AG04449 (cell line): Measurements from ENCODE around the gene LRRC71.

Source experiments
- CTCF ChIA-PET: fragments of 350-600 bp; formaldehyde crosslinking; extraction: SDS; loops from one replicate; lab custom pipeline; 2021; ENCODE audit warnings: antibody characterized with exemption; lab: Yijun Ruan, JAX
- POLR2A ChIA-PET: fragments of 400-600, 350-600 bp; formaldehyde crosslinking; extraction: SDS; loops from one replicate; lab custom pipeline; 2020; ENCODE audit warnings: antibody characterized with exemption, inconsistent platforms; lab: Yijun Ruan, JAX
- DNase-seq: peaks from one replicate; pipeline ENCODE4 v3.0.0-alpha.2; 2010; ENCODE audit warnings: low read depth, low spot score
- H3K4me3 ChIP-seq: 2 replicates; pipeline ENCODE4 v1.5.1; 2011; ENCODE audit warnings: low read depth, mild to moderate bottlenecking, control low read depth, low read length
- CTCF ChIP-seq: IDR thresholded peaks from one replicate; pipeline ENCODE4 v1.5.1; 2011; ENCODE audit warnings: mild to moderate bottlenecking, moderate library complexity, low read length, control low read depth, inconsistent platforms; ENCODE audit not compliant: insufficient read depth; ENCODE audit errors: missing control alignments

The LRRC71 gene

GRCh38 chr1:156942576-156942975 lies 22.1 kb downstream of the LRRC71 start:
- H3K4me3 ChIP-seq = no peak overlapping the region
- DNase-seq = no peak
- ChIA-PET POLR2A (no interaction called here), CTCF (interaction anchor here (4.5 kb wide), 1 partner anchor 15 kb away, joined by 20 read pairs; no protein-coding TSS in a partner anchor)
- no peak for TF ChIP-seq CTCF

DNA sequence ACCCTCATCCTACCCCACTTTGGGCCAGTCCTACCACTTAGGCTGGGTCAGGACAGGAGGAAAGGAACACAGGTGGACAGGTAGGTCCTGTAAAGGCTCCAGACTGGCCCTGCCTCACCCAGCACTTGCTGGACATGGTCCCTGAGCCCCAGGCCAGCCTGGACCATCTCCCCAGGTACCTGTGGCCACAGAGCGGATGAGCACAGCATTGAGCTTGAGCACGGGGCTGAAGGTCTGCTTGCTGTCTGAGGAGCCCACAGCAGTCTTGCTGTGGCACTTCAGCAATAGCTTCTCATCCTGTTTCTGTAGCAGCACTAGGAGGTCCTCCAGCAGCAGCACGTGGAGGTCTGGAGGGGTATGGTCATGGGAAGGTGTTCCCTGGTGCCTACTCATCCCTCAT lies 23.3 kb downstream of the LRRC71 start:
- ChIA-PET POLR2A (no interaction called here), CTCF (interaction anchor here (4.5 kb wide), 1 partner anchor 16 kb away, joined by 20 read pairs; no protein-coding TSS in a partner anchor)
- DNase-seq = no peak
- no peak overlapping the region for H3K4me3 ChIP-seq
- no peak for TF ChIP-seq CTCF

DNA sequence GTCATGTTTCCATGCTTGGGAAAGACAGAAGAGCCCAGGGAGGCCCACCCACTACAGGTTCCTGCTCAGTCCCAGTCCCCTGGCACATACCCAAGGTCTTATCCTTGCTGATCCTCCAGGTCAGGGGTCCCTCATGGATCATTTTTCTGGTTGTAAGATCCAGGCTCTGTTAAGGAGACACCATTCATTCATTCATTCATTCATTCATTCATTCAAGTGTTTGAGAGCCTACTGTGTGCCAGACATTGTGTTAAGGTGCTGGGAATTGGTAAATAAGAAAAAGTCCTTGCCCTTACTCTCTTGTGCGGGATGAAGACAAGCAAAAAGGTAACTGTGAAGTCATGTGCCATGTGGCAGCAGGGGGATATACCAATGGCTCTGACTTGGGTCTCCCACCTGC lies 23.8 kb downstream of the LRRC71 start:
- no peak for DNase-seq
- no peak for TF ChIP-seq CTCF
- CTCF ChIA-PET = interaction anchor here (1.4 to 4.5 kb wide), 2 partner anchors 10 to 17 kb away, joined by 3 to 20 read pairs; no protein-coding TSS in a partner anchor
- POLR2A ChIA-PET = no interaction called here
- no peak overlapping the region for H3K4me3 ChIP-seq

DNA sequence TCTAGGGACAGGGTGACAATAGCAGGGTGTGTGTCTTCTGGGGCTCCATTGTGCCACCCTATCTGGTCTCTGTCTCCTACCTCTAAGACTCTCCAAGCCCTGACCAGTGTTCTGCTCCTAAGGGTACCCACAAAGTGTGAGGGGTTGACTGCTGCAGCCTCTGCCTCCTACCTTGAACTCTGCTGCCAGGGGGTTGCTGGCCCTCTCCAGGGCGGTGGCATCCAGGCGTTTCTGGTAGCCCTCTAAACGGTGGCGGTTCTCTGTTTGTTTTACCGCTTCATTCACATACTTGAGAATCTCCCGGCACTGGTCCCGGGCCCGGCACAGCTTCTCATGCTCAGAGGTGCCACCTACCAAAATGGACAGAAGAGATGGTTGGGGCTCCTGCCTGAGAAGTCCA lies 24.4 kb downstream of the LRRC71 start:
- H3K4me3 ChIP-seq = no peak overlapping the region
- CTCF ChIA-PET = interaction anchor here (1.4 kb wide), 1 partner anchor 10 kb away, joined by 3 read pairs; no protein-coding TSS in a partner anchor
- POLR2A ChIA-PET = no interaction called here
- TF ChIP-seq CTCF = no peak
- no peak for DNase-seq

GRCh38 chr1:156945881-156946661 lies 25.6 kb downstream of the LRRC71 start:
- no peak for TF ChIP-seq CTCF
- no peak overlapping the region for H3K4me3 ChIP-seq
- CTCF ChIA-PET = interaction anchor here (1.4 to 1.8 kb wide), 2 partner anchors 12 to 19 kb away, joined by 3 to 5 read pairs; no protein-coding TSS in a partner anchor
- POLR2A ChIA-PET = no interaction called here
- DNase-seq = no peak

DNA sequence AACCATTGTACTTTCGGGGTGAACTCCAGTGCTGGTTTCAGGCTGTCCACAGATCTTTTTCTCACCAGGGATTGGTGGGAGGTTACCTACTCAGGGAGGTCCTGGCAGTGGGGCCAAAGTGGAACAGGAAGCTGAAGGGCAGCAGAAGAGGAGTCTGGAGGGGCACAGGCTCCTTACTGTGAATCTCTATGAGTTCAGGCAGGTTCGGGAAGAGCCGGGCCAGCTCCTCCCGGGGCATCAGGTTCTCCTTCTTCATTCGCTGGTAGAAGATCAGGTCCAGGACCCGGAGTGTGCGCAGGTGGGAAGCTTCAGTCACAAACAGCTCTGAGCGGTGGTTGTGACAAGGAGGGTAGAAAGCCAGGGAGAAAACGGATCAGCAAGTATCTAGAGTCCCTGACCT lies 26.7 kb downstream of the LRRC71 start:
- POLR2A ChIA-PET = interaction anchor here (0.6 kb wide), 1 partner anchor 32 kb away, joined by 3 read pairs; no protein-coding TSS in a partner anchor
- no peak overlapping the region for H3K4me3 ChIP-seq
- CTCF ChIA-PET = interaction anchor here (0.6 to 1.8 kb wide), 2 partner anchors 10 to 20 kb away, joined by 3 to 5 read pairs; no protein-coding TSS in a partner anchor
- TF ChIP-seq CTCF = no peak
- DNase-seq = no peak
